ENCODE data around the gene FRMD4A.

- TF ChIP-seq, protein P1, sequence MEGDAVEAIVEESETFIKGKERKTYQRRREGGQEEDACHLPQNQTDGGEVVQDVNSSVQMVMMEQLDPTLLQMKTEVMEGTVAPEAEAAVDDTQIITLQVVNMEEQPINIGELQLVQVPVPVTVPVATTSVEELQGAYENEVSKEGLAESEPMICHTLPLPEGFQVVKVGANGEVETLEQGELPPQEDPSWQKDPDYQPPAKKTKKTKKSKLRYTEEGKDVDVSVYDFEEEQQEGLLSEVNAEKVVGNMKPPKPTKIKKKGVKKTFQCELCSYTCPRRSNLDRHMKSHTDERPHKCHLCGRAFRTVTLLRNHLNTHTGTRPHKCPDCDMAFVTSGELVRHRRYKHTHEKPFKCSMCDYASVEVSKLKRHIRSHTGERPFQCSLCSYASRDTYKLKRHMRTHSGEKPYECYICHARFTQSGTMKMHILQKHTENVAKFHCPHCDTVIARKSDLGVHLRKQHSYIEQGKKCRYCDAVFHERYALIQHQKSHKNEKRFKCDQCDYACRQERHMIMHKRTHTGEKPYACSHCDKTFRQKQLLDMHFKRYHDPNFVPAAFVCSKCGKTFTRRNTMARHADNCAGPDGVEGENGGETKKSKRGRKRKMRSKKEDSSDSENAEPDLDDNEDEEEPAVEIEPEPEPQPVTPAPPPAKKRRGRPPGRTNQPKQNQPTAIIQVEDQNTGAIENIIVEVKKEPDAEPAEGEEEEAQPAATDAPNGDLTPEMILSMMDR (IDR thresholded peaks at IDR 0.05; ENCODE audit: borderline replicate concordance, extremely low read depth, low read length, poor library complexity, severe bottlenecking), result no peak
- no peak for TF ChIP-seq EZH2 (IDR thresholded peaks at IDR 0.05; ENCODE audit: borderline replicate concordance, low read depth, low read length, severe bottlenecking)
Measured at GRCh38 chr10:13882119-13882711, 448.5 kb downstream of the FRMD4A start.
